GM12891 (cell line): Measurements from ENCODE around the gene POLR1B. TPM values are rescaled to one million over a fixed set of nuclear protein-coding genes. Genes with fewer than 3 reads are reported as not detected.
"Not testable (repeated sequence)": the region's sequence is repeated elsewhere in the genome, so short reads cannot be mapped to it uniquely, and the experiment has no call there.

Experiments used
- DNase-seq: peaks from one replicate; pipeline ENCODE4 v3.0.0; 2011; ENCODE audit warnings: low spot score; ENCODE audit not compliant: insufficient read length
- FAIRE-seq: peaks from 2 replicates; lab custom pipeline; 2011; peaks lifted over from hg19 to GRCh38; lab: Jason Lieb, UNC
- PAX5 ChIP-seq: IDR thresholded peaks from 2 replicates; pipeline ENCODE4 v1.6.1; 2011; ENCODE audit warnings: low read length, moderate library complexity, mild to moderate bottlenecking; ENCODE audit not compliant: insufficient read depth, severe bottlenecking
- POLR2A ChIP-seq: IDR thresholded peaks from 2 replicates; pipeline ENCODE4 v1.6.1; 2011; ENCODE audit warnings: low read depth, low read length, control low read depth
- POLR2AphosphoS5 ChIP-seq: IDR thresholded peaks from 2 replicates; pipeline ENCODE4 v1.6.1; 2011; ENCODE audit warnings: low read depth, low read length, control low read depth
- POU2F2 ChIP-seq: IDR thresholded peaks from 2 replicates; pipeline ENCODE4 v1.6.1; 2011; ENCODE audit warnings: low read depth, mild to moderate bottlenecking, control low read depth, low read length, moderate library complexity
- SPI1 ChIP-seq: IDR thresholded peaks from 2 replicates; pipeline ENCODE4 v1.6.1; 2011; ENCODE audit warnings: low read depth, low read length, control low read depth
- TAF1 ChIP-seq: IDR thresholded peaks from 2 replicates; pipeline ENCODE4 v1.6.1; 2011; ENCODE audit warnings: low read depth, low read length, control low read depth
- polyA plus RNA-seq: library from polyadenylated mRNA; unstranded; fragments of >200 nt; gene quantifications from one replicate; pipeline ENCODE4 v1.2.1, GENCODE V29; 2012; ENCODE audit warnings: low read depth, missing spikeins, inconsistent platforms; ENCODE audit not compliant: missing spikeins

Gene POLR1B
- polyA plus RNA-seq: 13.1 TPM

DNA sequence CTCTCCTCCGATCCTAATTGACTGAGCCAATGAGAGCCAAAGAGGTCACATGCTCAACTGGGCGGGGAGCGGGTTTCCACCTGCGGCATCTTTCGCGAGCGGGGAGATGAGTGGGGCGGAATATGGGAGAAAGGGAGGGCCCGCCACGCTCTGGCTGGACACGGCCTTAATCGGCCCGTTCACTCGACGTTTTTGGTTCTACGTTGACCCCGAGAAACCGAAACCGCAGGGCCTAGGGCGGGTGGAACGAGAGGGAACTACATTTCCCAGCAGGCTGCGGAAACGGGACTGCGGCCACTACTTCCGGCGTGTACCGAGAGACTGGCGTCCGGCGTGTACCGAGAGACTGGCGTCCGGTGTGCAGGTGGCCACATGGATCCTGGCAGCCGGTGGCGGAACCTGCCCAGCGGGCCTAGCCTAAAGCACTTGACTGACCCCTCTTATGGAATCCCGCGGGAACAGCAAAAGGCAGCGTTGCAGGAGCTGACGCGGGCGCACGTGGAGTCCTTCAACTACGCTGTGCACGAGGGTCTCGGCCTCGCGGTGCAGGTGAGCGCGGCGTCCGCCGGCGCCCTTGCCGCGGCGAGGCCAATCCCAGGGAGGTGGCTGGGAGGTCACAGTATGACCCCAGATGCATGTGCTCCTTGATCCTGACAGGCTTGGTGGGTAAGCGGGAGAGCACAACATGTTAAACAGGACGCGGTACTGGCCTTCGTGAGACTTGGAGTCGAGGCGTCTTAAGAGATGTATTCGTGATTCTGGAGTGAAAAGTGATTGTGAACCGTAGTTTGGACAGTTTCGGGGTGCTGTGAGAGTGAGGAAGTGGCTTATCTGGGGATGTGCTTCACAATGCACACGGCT is at the start of gene POLR1B:
Gene POLR1B (plus strand): TSS at position 343 of the 861 bp plus-strand sequence. CDS start 30 bp downstream, at position 373.
- peak; percentile 73 for TF ChIP-seq POLR2A
- peak; percentile 66; the same call in 1 of the 2 replicates for TF ChIP-seq POU2F2
- peak; percentile 76 for TF ChIP-seq TAF1
- peak; percentile 66; the same call in 1 of the 2 replicates for TF ChIP-seq SPI1
- TF ChIP-seq PAX5: no peak
- peak; percentile 73 for TF ChIP-seq POLR2AphosphoS5
- DNase-seq (peak; percentile 65), FAIRE-seq (peak; percentile 95)

GRCh38 chr2:112493048-112493447 is 49.2 kb upstream of the POLR1B start:
- FAIRE-seq: no peak
- DNase-seq: no peak
- TF ChIP-seq POLR2A: no peak
- TF ChIP-seq POU2F2: no peak
- no peak for TF ChIP-seq TAF1
- no peak for TF ChIP-seq SPI1
- TF ChIP-seq POLR2AphosphoS5: no peak
- TF ChIP-seq PAX5: no peak

DNA sequence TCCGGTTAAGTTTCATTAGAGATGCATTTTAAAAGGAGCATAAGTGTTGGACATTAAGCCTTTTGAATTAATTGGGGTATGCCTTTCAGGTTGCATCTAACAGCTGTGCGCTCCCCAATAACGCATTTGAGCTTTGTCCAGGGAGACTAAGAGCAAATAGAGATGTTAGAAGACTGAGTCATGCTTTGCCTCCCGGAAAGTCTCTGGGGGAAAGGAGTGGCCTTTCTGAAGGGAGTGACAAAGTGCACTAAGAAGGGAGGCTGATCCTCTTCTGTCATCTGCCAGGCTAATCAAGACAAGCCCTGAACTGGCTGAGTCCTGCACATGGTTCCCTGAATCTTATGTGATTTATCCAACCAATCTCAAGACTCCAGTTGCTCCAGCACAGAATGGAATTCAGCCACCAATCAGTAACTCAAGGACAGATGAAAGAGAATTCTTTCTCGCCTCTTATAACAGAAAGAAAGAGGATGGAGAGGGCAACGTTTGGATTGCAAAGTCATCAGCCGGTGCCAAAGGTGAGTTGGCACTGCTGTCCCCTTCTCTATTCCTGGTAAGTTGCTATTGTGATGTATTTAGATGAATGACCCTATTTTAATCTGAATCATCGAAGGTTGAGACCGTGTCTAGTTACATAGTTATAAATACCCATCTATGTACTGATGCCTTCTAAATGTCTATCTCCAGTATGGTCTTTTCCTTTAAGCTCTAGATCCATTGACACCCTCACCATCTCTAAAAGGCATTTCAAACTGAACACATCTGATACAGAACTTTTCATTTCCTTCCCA is 48.2 kb upstream of the POLR1B start:
- TF ChIP-seq TAF1: no peak
- no peak for DNase-seq
- FAIRE-seq: no peak

DNA sequence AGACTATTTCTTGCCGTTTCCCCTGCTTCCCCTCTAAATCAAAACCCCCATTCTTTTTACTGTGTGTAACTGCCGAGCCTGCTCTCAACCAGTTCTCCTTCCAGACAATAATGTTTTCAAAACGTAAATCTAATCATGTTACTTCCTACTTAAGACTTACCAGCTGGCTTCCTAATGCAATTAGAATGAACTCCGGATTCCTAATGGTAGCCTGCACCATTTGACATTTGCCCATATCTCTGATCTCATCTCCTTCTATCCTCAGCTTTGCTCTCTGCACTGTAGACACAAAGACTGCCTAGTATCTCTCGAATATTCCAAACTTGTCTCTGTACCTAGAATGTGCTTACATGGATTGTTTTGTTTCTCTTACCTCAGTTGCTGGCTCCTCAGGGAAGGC is 47.4 kb upstream of the POLR1B start:
- no peak for FAIRE-seq
- TF ChIP-seq TAF1 (no peak), PAX5 (no peak), SPI1 (no peak)
- no peak for DNase-seq

DNA sequence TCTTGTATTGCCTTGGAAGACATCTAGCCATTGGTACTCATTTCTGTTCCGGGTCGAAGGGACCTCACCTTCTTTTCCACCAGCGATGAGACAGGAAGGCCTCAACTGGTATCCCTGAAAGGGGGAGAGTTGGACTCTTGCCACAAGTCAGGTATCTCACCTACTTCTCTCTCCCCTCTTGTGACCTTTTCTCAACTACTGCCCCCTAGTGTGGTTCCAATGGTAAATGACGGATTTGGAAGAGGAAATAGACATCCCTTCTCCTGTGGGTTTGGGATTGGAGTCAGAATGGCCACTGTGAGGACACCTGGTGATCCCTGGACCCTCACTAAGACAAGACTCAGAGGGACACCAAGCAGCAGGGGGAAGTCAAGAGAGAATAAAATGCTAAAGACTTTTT is 46.4 kb upstream of the POLR1B start:
- not testable (repeated sequence) for FAIRE-seq, DNase-seq

DNA sequence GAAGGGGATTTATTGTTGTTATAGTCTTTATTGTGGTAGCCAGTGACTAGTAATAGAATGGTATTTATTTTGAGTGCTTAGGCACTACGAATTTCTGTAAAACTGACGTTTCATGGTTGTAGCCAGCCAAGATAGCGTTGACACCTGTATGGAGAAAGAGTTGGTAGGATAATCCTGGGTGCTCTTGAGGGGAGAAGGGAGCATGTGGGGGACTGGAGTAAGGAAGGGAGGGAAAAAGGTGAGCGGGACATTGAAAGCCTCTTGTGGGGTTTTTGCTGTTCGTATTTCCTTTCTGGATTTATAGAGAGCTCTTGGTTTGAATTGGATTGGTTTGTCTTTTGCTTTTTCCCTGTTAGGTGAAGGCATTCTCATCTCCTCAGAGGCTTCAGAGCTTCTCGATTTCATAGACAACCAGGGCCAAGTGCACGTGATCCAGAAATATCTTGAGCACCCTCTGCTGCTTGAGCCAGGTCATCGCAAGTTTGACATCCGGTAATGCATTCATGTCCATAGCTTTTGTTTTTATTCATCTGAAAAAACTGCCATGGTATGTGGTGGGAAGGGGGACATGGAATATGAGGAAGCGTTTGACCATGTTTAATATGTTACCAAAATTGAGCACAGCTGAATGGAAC is 41.3 kb upstream of the POLR1B start:
- DNase-seq, FAIRE-seq: not testable (repeated sequence)

DNA sequence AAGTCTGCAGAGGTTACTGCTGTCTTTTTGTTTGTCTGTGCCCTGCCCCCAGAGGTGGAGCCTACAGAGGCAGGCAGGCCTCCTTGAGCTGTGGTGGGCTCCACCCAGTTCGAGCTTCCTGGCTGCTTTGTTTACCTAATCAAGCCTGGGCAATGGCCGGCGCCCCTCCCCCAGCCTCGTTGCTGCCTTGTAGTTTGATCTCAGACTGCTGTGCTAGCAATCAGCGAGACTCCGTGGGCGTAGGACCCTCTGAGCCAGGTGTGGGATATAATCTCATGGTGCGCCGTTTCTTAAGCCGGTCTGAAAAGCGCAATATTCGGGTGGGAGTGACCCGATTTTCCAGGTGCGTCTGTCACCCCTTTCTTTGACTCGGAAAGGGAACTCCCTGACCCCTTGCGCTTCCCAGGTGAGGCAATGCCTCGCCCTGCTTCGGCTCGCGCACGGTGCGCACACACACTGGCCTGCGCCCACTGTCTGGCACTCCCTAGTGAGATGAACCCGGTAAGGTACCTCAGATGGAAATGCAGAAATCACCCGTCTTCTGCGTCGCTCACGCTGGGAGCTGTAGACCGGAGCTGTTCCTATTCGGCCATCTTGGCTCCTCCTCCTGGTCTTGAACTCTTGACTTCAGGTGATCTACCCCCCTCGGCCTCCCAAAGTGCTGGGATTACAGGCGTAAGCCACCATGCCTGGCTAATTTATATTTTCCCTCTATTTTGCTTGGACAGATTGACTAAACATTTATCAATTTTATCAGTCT is 32.8 kb upstream of the POLR1B start:
- FAIRE-seq, DNase-seq: not testable (repeated sequence)

DNA sequence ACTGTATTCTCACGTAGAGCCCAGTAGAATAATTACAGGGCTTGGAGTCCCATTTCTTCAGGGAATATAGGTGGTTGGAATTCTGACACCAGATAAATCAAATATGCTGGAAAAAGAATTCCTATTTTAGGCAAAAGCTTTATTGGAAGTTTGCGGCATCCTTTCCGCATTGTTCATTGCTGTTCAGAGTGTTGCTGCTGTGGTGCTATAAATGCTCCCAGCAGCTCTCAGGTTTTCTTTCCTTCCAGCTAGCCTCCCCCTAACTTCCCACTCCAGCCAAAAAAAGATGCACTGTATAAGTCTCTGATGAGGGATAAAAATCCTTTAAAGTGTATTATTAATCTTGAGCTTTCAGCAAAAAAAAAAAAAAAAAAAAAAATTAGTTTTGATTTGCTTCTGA is 25.5 kb upstream of the POLR1B start:
- no peak for FAIRE-seq
- no peak for DNase-seq
- no peak for TF ChIP-seq SPI1

DNA sequence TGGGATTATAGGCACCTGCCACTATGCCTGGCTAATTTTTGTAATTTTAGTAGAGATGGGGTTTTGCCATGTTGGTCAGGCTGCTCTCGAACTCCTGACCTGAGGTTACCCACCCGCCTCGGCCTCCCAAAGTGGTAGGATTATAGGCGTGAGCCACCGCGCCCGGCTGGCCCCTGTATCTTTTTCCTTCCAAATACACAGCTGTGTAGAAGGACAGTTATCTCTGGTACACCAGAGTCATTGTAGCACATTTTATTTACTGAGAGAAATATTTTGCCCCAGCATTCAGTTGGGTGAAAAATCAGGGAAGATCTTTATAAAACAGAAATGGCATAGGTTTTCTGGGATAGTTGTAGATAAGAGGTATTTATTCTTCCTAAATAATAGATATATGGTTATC is 23.5 kb upstream of the POLR1B start:
- no peak for DNase-seq
- FAIRE-seq: no peak
- TF ChIP-seq POU2F2: no peak
- no peak for TF ChIP-seq SPI1
- TF ChIP-seq PAX5: no peak
- no peak for TF ChIP-seq POLR2AphosphoS5
- no peak for TF ChIP-seq TAF1
- no peak for TF ChIP-seq POLR2A

- no peak for DNase-seq
- TF ChIP-seq POLR2A: no peak
- TF ChIP-seq PAX5: no peak
- TF ChIP-seq TAF1: no peak
- no peak for TF ChIP-seq POU2F2
- no peak for TF ChIP-seq POLR2AphosphoS5
- TF ChIP-seq SPI1: no peak
- FAIRE-seq: no peak
Observed at GRCh38 chr2:112519506-112519905, 22.8 kb upstream of the POLR1B start.
